ENCODE measurements around the gene PRDM5.
"Not testable (repeated sequence)": the region's sequence is repeated elsewhere in the genome, so short reads cannot be mapped to it uniquely, and the experiment has no call there.

PRDM5 gene

DNA sequence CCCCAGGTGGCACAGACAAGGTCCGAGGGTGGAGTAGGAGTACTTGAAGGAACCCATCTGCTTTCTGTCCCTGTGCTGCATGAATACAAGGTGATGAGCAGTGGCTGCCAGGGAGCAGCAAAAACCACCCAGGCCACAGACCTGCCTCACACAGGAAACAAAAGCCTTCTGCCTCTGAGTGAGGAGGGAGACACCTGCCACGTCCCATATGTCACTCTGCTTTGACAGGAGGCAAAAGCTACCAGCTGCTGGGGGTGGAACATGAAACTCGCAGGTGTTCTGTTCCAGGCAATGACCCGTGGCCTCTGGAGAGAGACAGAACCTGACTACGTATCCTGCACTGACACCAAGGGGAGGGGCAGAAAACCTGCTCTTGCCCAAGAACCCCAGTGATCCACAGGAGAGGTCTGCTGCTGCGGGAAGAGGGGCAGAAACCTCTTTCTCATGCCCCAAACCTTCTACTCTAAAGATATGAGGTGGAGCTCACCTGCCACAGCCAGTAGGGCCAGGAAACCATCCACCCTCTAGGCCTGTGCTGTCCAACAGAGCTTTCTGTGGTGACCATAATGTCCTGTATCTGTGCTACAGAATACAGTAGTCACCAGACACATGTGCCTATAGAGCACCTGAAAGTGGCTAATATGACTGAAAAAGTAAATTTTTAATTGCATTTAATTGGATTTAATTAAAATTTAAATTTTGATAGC, 172.9 kb downstream of the PRDM5 start:
- DNase-seq: peak; percentile 71 to 91 (median 75)

DNA sequence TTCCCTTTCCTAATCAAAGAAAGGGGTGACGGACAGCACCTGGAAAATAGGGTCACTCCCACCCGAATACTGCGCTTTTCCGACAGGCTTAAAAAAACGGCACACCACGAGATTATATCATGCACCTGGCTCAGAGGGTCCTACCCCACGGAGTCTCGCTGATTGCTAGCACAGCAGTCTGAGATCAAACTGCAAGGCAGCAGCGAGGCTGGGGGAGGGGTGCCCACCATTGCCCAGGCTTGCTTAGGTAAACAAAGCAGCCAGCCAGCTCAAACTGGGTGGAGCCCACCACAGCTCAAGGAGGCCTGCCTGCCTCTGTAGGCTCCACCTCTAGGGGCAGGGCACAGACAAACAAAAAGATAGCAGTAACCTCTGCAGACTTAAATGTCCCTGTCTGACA, 180.9 kb downstream of the PRDM5 start:
- DNase-seq: not testable (repeated sequence)

DNA sequence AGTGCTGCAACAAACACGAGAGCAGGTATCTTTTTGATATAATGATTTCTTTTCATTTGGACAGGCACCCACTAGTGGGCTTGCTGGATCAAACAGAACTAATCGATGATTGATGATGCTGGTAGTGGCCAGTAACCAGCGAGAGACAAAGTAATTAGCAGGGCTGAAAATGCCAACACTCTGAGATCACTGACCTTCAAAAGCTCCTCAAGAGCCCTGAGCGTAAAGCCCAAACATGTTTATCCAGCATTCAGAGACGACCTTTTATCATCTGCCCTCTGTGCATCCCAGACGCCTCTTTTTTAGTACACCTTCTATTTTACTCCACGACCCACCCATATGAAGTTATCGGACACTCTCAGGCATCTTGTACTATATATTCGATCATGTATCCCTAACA, 186.2 kb downstream of the PRDM5 start:
- no peak for DNase-seq

DNA sequence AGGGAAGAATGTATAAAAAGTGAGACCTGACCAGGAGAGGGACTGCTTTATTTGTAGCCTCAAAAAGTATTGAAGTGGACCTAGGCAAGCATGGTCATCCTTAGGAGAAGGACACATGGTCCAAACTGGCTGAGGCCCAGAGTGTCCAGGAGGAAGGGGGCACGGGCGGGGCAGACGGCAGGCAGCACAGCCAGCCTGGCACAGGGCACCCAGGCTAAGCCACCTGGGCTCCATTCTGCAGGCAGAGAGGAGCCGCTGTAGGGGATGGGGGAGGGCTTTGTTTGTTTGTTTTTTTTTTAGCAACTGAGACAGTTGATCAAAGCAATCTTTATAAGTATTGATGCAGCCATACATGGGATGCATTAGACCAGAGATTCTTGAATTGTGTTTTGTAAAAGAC, 188.6 kb downstream of the PRDM5 start:
- DNase-seq: no peak

DNA sequence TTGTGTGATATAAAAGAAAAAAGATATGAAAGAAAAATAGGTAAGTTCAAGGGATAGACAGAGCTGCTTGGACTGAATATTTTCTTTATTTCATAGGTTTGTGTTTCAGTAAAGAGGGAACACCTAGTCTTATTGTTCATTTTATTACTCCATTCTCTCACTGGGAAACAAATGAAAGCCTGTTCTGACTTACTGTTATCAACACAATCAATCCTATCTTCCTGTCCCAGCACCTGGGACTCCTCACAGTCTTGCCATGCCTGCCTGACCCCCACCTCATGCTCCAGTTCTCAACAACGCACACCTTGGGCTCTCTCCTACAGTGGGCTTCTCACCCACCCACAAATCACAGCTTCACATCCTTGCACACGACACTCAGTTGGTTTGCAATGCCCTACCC, 189.5 kb downstream of the PRDM5 start:
- DNase-seq: no peak

DNA sequence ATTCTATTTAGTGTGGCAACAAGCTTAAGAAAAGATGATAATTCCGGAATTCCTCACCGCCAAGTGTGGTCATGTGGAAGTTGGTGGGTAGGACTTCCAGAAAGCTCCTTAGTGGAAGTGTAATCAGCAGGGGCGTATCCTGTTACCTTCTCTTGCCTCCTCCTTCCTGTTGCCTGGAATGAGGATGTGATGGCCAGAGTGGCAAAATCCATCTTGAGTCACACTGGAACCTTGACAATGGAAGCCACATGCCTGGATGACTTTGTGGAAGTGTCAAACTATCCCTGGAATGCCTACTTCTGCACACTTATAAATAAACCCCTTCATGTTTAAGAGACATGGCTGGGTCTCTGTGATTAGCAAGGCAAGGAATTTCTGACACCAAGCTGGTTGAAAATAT, 191.0 kb downstream of the PRDM5 start:
- no peak for DNase-seq

DNA sequence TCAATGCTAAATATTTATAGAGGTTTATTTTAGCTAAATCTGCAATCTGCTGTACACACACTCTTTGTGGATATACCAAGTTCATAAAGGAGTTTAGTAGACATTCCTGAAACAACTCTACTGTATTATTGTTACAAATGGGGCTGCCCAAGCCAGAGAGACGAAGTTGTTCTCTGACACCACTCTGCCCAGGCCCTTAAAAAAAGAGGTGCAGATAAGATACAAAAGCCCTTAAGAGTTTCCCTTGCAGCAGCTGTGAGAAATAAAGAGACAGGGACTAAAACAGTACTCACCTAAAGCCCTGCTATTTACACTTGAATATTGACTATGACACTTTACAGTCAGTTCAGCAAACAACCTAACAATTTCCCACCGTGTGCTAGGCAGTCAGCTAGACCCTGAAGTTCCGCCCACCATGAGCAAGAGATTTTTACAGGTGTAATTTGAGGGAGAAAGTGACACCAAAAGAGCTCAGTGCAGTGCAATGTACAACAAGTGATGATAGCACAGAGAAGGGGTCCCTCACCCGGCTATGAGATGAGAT, 191.7 kb downstream of the PRDM5 start:
- DNase-seq: peak in 1 of 3 experiments; percentile 26

DNA sequence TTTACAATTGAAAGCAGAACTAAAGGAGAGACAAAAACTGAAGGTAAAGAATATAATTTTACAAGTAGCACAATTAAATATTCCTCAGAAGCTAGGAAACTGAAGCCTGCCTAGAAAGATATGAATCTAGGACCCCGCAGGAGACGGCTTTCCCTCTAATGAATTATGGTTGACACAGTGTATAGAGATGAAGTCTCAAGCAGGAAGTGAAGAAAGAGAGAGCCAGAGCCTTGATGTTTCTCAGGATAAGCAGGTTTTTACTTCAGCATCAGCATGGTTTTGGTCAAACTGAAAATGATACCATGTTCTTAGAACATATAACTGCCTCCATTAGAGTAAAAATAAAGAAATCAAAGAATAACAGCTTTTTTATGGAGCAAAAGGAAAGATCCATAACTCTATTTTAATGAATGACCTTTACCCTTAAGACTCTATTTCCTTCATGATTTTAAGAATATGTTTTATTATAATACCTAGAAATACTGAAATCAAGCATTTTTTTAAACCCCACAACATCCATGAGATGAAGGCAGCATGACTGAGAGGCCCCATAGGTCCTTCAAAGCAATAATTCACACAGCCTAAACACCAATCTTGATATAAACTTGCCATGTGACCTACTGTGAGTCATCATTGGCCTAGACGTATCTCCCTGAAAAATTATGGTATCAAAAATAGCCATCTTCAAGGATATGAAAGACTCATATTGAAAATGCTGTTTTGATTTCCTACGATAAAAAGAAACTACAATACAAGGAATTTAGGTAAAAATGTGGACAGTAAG, 193.4 kb downstream of the PRDM5 start:
- DNase-seq: no peak

DNA sequence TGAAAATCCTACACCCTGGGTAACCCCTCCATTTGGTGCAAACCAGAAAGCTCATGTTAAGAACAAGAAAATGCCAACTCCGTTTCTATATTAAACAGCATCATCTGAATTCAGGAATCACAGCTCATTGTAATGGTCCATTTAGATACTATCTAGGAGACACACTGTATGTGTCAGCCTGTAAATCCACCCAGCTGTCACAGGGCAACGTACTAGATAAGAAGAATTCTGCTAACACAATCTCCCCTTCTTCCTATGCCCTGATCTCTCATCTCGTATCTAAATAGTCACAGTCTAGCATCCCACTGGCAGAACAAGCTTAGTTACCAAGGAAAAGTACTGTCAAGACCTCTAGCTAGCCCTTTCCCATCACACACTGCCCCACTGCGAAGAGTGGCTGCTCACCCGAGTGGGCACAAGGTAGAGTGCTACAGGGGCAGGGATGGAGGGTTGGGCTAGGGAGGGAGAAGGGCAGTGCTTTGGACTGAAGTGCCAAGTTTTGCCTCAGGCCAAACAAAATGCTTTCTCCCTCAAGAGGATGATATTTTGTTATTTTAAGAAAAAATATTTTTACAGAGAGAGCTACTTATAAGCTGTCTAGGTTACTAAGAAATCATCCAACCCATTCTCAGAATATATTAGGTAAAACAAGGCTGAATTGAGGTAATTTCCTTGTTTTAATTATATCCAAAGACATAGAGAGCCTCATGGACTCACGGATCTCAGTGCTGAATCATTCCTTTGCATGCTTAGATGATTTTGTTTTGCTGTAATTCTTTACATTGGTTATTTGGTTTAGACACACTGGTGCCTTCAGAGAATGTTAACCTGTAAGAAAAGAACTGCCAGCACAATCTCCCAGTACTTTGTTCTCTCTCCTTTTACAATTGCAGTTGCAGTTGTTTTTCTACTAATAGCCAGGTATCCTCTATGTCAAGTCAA, 196.6 kb downstream of the PRDM5 start:
- DNase-seq: peak in 1 of 3 experiments; percentile 17

DNA sequence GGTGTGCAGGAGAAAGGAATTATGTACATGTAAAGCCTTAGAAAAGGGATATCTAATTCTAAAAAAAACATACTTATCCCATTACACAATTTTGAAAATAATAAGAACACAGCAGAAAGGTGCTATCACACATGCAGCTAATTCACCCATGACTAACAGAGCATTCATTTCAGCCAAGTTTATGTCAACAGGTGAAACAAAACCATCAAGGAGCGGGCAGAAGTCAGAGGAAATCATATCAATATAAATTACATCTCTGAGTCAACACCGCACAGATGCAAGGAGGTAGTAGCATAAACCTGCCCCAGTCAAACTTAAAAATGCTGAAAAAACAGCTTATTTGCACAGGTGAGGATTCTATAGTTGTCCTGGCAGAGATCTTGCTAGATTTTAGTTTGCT, 197.9 kb downstream of the PRDM5 start:
- DNase-seq: peak in 2 of 3 experiments; percentile 18 to 69

DNA sequence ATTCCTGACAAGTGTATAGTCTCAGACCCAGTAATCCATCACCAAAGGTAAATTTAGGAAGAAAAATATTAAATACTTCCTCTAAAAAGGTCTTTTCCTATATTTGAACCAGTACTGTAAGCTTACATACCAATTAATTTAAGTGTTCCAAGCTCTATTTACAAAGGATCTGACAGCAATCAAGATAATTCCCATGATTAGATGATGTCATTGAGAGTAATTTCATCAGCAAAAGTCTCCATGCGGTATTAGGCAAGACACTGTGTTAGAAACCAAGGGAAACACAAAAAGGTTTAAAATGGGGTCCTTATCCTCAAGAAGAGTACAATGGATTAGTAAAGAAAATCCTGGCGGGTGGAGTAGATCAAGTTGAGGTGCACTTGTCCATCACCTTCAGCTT, 198.5 kb downstream of the PRDM5 start:
- DNase-seq: peak in 2 of 3 experiments; percentile 6 to 67

DNA sequence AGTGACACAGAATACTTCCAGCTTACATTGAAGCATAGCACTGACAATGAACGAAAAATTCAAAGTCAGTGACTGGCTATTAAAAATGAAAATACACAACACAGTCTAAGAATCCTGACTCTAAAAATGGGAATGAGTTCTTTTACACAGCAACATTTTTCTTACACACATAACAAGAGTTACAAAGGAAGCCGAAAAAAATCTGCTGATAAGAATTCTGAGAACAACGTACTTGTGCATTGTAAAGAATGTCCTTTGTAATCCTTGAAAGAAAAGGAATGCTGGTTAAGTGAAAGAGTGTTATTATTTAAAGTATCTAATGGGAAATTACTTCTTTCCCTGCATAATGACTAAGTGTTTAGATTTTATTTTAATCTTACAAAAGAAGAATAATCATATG, 199.4 kb downstream of the PRDM5 start:
- DNase-seq: no peak

DNA sequence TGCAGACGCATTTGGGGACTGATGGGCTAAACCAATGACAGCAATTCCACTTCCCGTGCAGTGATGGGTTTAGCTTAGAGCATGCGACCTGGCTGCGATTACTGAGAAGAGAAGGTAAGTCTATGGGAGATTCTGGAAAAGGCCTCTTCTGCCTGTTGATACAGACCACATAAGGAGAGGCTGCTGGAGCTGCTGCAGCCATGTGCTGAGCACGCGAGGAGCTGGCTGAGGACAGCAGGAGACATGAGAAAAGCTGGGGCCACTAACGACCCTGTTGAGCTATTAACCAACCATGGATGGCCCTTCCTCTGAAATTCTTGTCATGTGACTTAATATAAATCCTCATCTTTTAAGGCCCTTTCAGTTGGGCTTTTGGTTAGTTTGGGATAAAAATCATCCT, 199.9 kb downstream of the PRDM5 start:
- no peak for DNase-seq

DNA sequence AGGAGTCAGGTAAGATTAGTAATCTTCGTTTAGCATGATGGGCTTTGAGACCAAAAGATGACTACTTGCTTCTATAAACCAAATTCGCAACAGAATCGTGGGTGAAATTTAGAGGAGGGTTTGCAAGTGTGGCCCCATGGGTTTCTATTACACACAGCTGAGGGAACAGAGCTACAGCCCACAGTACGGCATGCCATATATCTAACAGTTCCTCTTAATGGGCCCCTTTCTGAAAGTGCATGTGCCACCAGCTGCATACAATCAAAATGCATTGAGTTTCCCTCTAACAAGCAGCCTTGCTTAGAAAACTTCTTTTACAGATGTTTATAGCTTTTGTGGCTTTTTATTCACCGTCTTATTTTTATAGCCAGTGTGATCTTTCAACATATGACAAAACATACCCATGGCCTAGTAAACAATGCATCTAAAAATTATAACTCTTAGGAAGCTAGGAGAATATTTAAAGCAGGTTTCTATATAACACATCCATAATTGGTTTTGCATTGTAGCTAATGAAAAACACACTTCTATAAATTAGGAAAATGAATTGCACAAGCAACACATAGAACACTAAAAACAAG, 202.1 kb downstream of the PRDM5 start:
- DNase-seq: no peak

DNA sequence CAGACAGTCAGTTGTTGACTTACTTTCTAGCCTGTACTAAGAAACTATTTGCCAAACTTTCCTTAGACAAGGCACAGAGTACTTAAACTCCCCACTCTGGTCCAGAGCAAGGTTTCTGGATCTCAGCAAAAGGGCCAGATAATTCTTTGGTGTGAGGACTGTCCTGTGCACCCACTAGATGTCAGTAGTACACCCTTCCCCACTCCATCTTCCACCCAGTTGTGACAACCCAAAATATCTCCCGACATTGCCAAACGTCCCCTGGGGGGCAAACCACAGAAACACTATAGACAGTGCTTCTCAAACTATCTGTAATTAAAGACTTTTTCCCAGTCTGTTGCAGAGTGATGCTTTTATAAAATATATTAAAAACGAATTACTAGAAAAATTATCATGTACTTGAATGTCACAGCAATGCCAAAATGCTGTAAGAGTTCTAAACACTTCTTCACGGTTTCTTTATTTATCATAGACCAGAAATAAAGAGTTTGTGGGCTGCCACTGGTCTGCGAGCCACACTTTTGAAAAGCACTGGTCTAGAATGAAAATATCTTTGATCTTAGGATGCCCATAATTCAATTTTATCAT, 203.5 kb downstream of the PRDM5 start:
- DNase-seq: peak in 2 of 3 experiments; percentile 5 to 49

DNA sequence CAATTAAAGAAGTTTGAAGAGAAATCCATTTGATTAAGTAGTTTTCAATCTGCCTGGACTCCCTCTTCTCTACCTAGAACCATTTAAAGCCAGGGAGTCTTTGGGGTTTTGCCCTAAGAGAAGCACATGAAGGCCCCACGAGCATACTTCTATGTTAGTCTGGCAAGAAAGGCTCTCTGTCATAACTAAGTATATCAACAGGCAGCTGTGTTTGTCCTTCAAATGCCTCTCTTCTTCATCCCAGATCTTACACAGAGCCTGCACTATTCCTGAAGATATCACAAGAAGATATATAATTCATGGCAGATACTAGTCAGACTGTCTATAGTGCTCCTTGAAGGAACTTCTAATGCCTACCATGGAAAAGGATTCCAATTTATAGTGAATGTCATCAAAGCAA, 206.2 kb downstream of the PRDM5 start:
- DNase-seq: no peak

DNA sequence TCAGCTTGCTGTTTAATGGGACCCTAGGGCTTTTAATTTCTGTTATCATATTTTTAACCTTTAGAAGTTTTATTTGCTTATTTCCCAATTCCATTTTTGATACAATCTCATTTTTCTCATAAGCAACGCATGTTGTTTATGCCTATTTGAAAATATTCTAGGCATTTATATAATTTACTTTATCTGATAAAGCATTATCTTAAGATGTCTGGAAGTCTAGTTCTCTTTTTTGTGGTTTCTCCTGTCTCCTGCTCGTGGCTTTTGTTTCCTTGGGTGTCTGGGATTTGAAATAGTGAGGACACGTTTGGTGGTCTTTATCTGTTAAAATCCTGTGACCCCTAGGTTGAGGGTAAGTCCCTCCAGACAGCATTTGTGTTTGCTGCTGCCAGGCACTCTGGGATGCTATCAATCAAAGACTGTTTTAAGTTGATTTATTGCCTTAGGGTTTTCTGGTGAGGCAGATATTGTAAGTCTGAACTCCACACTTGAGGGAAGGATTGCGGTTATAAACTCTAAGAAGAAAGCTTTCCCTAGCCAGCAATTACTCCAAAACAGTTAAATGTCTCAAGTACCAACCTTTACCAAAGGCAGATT, 208.0 kb downstream of the PRDM5 start:
- no peak for DNase-seq

DNA sequence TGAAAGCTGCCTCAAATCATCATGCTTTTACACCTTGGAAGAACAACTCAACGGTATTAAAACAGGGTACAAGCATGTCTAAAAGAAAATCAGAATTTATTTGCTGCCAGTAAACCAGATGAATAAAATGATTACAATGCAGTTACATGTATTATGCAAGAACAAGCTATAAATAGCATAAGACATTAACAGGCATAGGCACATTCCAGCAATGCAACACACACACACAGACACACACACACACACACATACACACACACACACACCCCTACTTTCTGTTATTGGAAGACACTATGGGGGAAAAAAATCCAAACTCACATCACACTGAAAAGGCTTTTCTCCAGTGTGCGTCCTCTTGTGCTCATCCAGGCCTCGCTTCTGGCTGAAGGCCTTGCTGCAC, 212.5 kb downstream of the PRDM5 start:
- no peak for DNase-seq

DNA sequence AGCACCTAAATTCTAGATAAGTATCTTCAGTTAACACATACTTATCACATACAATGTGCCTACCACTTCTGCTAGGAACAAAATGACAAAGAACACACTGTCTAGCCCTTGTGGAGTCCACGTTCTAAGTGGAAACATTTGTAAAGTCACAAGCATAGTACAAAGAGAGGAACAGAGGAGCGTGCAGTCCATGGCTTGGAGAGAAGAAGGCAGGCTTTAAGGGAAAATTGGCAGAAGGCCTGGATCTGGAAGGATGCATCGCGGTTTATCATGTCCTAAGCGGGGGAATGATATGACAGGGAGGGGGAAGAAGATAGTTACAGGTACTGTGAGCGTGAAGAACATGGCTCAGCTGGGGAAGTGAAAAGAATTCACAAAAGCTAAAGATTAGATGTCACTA, 218.0 kb downstream of the PRDM5 start:
- DNase-seq: no peak

DNA sequence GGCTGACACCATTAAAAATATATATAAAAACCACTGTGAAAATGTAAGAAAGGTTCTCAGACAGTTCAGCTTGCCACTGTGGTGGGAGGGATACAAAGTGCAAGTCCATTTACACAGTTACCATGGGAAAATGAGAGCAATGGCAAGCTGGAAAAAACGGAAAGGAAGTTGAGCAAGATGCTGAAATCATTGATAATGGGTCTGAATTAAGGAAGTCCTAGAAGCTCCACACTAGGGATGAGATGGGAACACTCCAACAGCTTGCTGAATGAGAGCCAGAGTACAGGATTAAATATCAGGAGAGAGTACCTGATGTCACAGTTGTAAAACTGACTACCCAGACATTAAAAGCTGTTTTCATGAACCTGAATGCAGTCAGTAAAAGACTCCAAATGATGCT, 218.6 kb downstream of the PRDM5 start:
- no peak for DNase-seq

DNA sequence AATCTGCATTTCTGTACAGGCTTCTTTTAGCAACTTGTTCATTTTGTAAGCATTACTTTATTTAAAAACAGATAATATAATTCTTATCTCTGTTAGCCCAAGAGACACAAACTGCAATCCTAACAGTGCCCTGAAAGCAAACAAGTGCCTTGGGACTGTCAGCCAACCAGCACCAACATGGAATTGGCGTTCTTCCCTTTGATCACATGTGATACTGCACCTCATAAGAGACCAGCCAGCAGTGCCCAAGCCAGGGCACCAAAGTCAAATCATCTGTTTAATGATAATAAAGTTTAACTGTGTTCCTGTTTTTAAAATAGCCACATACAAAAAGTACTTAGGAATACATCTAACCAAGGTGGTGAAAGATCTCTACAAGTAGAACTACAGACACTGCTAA, 223.2 kb downstream of the PRDM5 start:
- no peak for DNase-seq

DNA sequence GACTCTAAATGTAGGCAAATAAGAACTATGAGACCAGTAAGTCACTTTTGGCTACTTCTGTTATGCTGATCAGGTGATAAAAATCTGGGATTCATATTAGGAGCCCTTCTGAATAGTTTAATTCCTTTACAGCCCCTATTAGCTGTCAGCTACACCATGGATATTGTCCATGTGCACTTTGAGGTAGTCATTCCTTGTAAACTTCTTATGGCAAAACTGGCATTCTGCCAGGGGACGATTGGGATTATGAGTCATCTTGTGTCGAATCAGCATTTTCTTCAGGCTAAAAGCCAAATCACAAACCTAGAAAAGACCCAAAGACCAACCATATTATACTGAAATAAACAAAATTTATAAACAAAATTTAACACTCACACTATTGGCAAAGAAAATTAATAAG, 227.6 kb downstream of the PRDM5 start:
- DNase-seq: no peak
